ENCODE data around the gene METTL4. TPM values are rescaled to one million over a fixed set of nuclear protein-coding genes. Genes with fewer than 3 reads are reported as not detected.

The METTL4 gene
- total and polyA plus RNA-seq, 2 donors (not counting 3 experiments of a cell fraction or from before 2014, with no cell fraction given): 8.3 to 17.4 TPM

GRCh38 chr18:2569338-2570207 lies 1.7 kb downstream of the METTL4 start:
- Histone ChIP-seq H3K4me2 (ENCODE audit: insufficient read depth, low read length) (peak overlapping the region; percentile 73), H3K27me3 (ENCODE audit: control insufficient read depth in 2 of 2, insufficient read depth in 2 of 2, low read length in 2 of 2) (no peaks in the 10 kb centered on the region), H3K36me3 (ENCODE audit: control insufficient read depth in 2 of 2, extremely low read depth in 1 of 2, insufficient read depth in 2 of 2, low read length in 2 of 2) (peaks cover 0 to 2% of the 10 kb centered on the region in 2 experiments), H3K79me2 (ENCODE audit: control insufficient read depth, insufficient read depth, low read length) (peaks cover 56% of the 10 kb centered on the region), H2AFZ (ENCODE audit: low read depth, low read length) (no peak overlapping the region), H3K9ac (replicated peaks; ENCODE audit: extremely low read depth, insufficient read depth, low read length) (peak overlapping the region; percentile 91), H4K20me1 (replicated peaks; ENCODE audit: control insufficient read depth, extremely low read depth, insufficient read depth, low read length) (no peaks in the 10 kb centered on the region), H3K4me1 (ENCODE audit: control insufficient read depth, extremely low read depth, insufficient read depth, low read length) (peaks cover 32% of the 10 kb centered on the region), H3K9me1 (replicated peaks; ENCODE audit: control insufficient read depth, extremely low read depth, insufficient read depth, low read length) (no peaks in the 10 kb centered on the region), H3K9me3 (replicated peaks; ENCODE audit: control insufficient read depth, insufficient read depth, low read length) (no peaks in the 10 kb centered on the region), H3K27ac (ENCODE audit: insufficient read depth, low read depth, low read length) (no peak overlapping the region), H3K4me3 (replicated peaks in 1 of 3; ENCODE audit: insufficient read depth in 1 of 3, low read depth in 1 of 3, low read length in 3 of 3) (peak overlapping the region in 2 of 3 experiments; percentile 80 to 92)
- ChIA-PET POLR2A (no interaction called here), CTCF (no interaction called here)
- dilution Hi-C loops (cut with MboI; ENCODE audit: extremely low pct_ligation_motif_present, low sequenced_read_pairs): no loop called here
- intact Hi-C loops (cut with micrococcal nuclease): loop anchor here (2.0 to 5.0 kb wide), 2 partner anchors 85 to 878 kb away; partner anchors contain the start of gene SMCHD1
- FAIRE-seq (no peak), DNase-seq (ENCODE audit: low read depth, low spot score) (no peak)
- BruUV-seq (replicated peaks): no TSS peak
- TF ChIP-seq JUN (IDR thresholded peaks at IDR 0.05; ENCODE audit: borderline replicate concordance, insufficient read depth, insufficient read length, low read depth) (no peak), FOS (IDR thresholded peaks at IDR 0.05; ENCODE audit: borderline replicate concordance, insufficient read depth, low read length) (no peak), EZH2 (IDR thresholded peaks at IDR 0.05; ENCODE audit: borderline replicate concordance, low read depth, low read length, severe bottlenecking) (no peak), POLR2A (IDR thresholded peaks at IDR 0.05; ENCODE audit: low read depth, low read length) (no peak), CTCF (IDR thresholded peaks at IDR 0.05; ENCODE audit: extremely low read depth in 1 of 2, insufficient read depth in 1 of 2, low read depth in 1 of 2, low read length in 2 of 2) (no peak), POLR2AphosphoS5 (IDR thresholded peaks at IDR 0.05; ENCODE audit: insufficient read depth, low read depth, low read length) (no peak), MAX (IDR thresholded peaks at IDR 0.05; ENCODE audit: insufficient read depth, insufficient read length) (no peak), MYC (IDR thresholded peaks at IDR 0.05; ENCODE audit: low read depth, low read length) (no peak)

Measured in endothelial cell of umbilical vein (primary cell).